Upper lobe of left lung (tissue), 6 donors: ENCODE data around the gene SF3A1. TPM values are rescaled to one million over a fixed set of nuclear protein-coding genes. Genes with fewer than 3 reads are reported as not detected.
A peak's percentile ranks its signal among the peaks of the same experiment; 100 is the strongest.

Source experiments
- ATAC-seq, 2 donors: fragments of 200-7000 bp; cut with Tn5 transposase; one replicate each; pipeline ENCODE4 v1.9.1; 2022; ENCODE audit warnings: mild to moderate bottlenecking in 2 of 2, moderate library complexity in 2 of 2; ENCODE audit not compliant: low FRiP score in 2 of 2
- DNase-seq, 2 donors: peaks; one replicate each; pipeline ENCODE4 v3.0.0-alpha.2; 2019 to 2020
- H3K27ac ChIP-seq, 4 donors: fragments of 200-600 bp; sonication (generic); one replicate each; pipeline ENCODE4 v1.5.1; 2016 to 2019
- H3K27me3 ChIP-seq, 4 donors: fragments of 200-600 bp; sonication (generic); one replicate each; pipeline ENCODE4 v1.5.1; 2017 to 2019
- H3K36me3 ChIP-seq, 4 donors: fragments of 200-600 bp; sonication (generic); one replicate each; pipeline ENCODE4 v1.5.1; 2016 to 2019
- H3K4me1 ChIP-seq, 4 donors: fragments of 200-600 bp; sonication (generic); one replicate each; pipeline ENCODE4 v1.5.1; 2018 to 2019
- H3K4me3 ChIP-seq, 4 donors: fragments of 200-600 bp; sonication (generic); one replicate each; pipeline ENCODE4 v1.5.1; 2017 to 2019; ENCODE audit warnings: mild to moderate bottlenecking in 2 of 4, moderate library complexity in 1 of 4
- H3K9me3 ChIP-seq, 4 donors: fragments of 200-600 bp; sonication (generic); one replicate each; pipeline ENCODE4 v1.5.1; 2018 to 2019
- CTCF ChIP-seq, 6 experiments: fragments of 450-650 bp in 4 of 6; fragments of 200-600 bp in 2 of 6; sonication (generic) in 2 of 6; IDR thresholded peaks; one replicate each; pipeline ENCODE4 v1.5.1; 2016 to 2019; ENCODE audit warnings: antibody characterized with exemption in 6 of 6
- EP300 ChIP-seq, 4 donors: sonication (generic); formaldehyde crosslinking; IDR thresholded peaks; one replicate each; pipeline ENCODE4 v1.5.1; 2017; ENCODE audit warnings: antibody characterized with exemption in 4 of 4, control low read depth in 2 of 4
- POLR2A ChIP-seq, 4 donors: fragments of 450-650 bp; IDR thresholded peaks; one replicate each; pipeline ENCODE4 v1.5.1; 2016 to 2017; ENCODE audit warnings: antibody characterized with exemption in 4 of 4, mild to moderate bottlenecking in 2 of 4
- POLR2AphosphoS5 ChIP-seq, 2 donors: sonication (generic); formaldehyde crosslinking; IDR thresholded peaks; one replicate each; pipeline ENCODE4 v1.5.1; 2017; ENCODE audit warnings: antibody characterized with exemption in 2 of 2
- WGBS, 2 donors: methylation state at CpG; one replicate each; pipeline ENCODE4 v1.1.5; 2017 to 2018; 5-methylcytosine and 5-hydroxymethylcytosine counted together
- total RNA-seq, 6 donors: library from RNA; depleted of rRNA in 4 of 6; stranded (reverse); fragments of >200 nt in 4 of 6; gene quantifications; one replicate each; pipeline versions ENCODE4 v1.1.0 to v1.2.1, GENCODE V29; 2016 to 2021
- donor health status: DM: no; HTN: no; CAD: no; lungs with moderate emphysema.
- donor health status: DM: no; HTN: yes; CAD: no; lungs with severe emphysema.

The SF3A1 gene
- total RNA-seq, 6 donors from 2014 or later: 89.1 to 204 (median 138) TPM

- Histone ChIP-seq H3K9me3 (no peaks in the 10 kb centered on the region), H3K27me3 (no peaks in the 10 kb centered on the region), H3K27ac (no peak overlapping the region), H3K36me3 (peaks cover 42 to 71% (median 61%) of the 10 kb centered on the region in 4 donors), H3K4me1 (peaks cover 1 to 9% (median 3%) of the 10 kb centered on the region in 4 donors), H3K4me3 (no peak overlapping the region)
- no peak for DNase-seq
- no peak for TF ChIP-seq POLR2A (IDR thresholded peaks at IDR 0.05)
- TF ChIP-seq CTCF (IDR thresholded peaks at IDR 0.05): no peak
- TF ChIP-seq POLR2AphosphoS5 (IDR thresholded peaks at IDR 0.05): no peak
- no peak for TF ChIP-seq EP300 (IDR thresholded peaks at IDR 0.05)
- 86 to 92% methylated on average over 2 to 5 of the region's 5 CpGs for WGBS, 2 donors
- ATAC-seq: no peak
Measured at GRCh38 chr22:30332551-30332950, 24.1 kb downstream of the SF3A1 start.

DNA sequence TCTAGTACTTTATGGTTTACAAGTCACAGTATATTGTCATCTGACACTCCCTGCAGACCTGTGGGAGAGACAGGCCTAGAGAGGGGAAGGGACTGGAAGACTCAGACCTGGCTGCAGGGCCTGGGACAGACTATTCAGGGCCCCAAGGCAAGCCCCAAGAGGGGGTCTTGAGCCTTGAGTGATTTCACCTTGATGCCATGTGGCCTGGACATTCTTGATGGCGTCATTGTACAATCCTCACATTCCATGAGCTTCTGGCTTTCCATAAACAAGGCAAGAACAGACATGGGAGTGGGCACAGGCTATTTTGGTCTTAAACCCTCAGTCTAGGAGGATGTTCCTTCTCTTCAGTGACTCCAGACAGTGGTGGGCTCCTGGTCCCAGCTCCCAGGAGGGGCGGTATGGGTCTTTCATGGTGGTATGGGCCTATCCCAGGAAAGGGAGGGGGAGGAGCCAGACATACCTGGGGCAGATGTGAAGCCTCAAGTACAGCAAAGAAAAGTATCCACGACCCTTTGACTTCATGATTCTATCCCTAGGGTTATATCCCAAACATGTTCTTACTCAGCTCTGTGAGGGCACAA is 28.1 kb downstream of the SF3A1 start:
- 79 to 87% methylated on average over 2 to 3 of the region's 3 CpGs for WGBS, 2 donors
- H3K9me3 ChIP-seq: no peaks in the 10 kb centered on the region
- TF ChIP-seq POLR2AphosphoS5 (IDR thresholded peaks at IDR 0.05) (no peak), CTCF (IDR thresholded peaks at IDR 0.05) (no peak), POLR2A (IDR thresholded peaks at IDR 0.05) (no peak)
- H3K27me3 ChIP-seq: no peaks in the 10 kb centered on the region
- H3K36me3 ChIP-seq: peaks cover 3 to 31% (median 21%) of the 10 kb centered on the region in 4 donors
- H3K4me1 ChIP-seq: peaks cover 30 to 41% (median 36%) of the 10 kb centered on the region in 4 donors
- no peak for ATAC-seq
- no peak for DNase-seq
- H3K4me3 ChIP-seq: no peak overlapping the region
- H3K27ac ChIP-seq: peak overlapping the region in 2 of 4 donors; percentile 38 to 92

DNA sequence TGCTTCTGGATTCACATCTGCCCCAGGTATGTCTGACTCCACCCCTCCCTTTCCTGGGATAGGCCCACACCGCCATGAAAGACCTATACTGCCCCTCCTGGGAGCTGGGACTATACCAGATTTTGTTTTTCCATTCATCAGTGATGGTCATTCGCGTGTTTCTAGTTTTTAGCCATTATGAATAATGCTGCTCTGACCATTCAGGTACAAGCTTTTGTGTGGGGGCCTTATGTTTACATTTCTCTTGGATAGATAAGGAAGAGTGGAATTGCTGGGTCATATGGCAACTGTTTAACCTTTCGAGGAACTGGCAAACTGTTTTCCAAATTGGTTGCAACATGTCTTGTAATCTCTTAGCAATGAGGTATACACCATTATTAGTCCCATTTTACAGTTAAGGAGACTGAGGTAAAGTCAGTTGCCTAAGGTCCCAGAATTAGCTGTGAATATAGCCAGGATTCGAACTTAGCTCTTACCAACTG is 28.8 kb downstream of the SF3A1 start:
- no peak for ATAC-seq
- no peak for TF ChIP-seq POLR2A (IDR thresholded peaks at IDR 0.05)
- no peak for TF ChIP-seq CTCF (IDR thresholded peaks at IDR 0.05)
- TF ChIP-seq POLR2AphosphoS5 (IDR thresholded peaks at IDR 0.05): no peak
- TF ChIP-seq EP300 (IDR thresholded peaks at IDR 0.05): no peak

GRCh38 chr22:30326706-30327362 is 29.9 kb downstream of the SF3A1 start, which contains the start of gene TBC1D10A:
TSS of gene TBC1D10A (minus strand) at chr22:30326941. CDS start at chr22:30326881, 60 bp downstream.
- H3K4me1 ChIP-seq: peaks cover 39 to 49% (median 45%) of the 10 kb centered on the region in 4 donors

More for the DNA sequence above, 28.8 kb downstream of the SF3A1 start:
- Histone ChIP-seq H3K4me1 (peaks cover 33 to 42% (median 38%) of the 10 kb centered on the region in 4 donors), H3K9me3 (no peaks in the 10 kb centered on the region), H3K36me3 (peaks cover 3 to 24% (median 14%) of the 10 kb centered on the region in 4 donors), H3K27ac (peak overlapping the region; percentile 92 to 98 (median 95)), H3K27me3 (no peaks in the 10 kb centered on the region), H3K4me3 (no peak overlapping the region)
- no peak for DNase-seq
- 59 to 69% methylated on average over 5 of the region's 5 CpGs for WGBS, 2 donors

More at GRCh38 chr22:30326706-30327362, 29.9 kb downstream of the SF3A1 start, which contains the start of gene TBC1D10A:
- DNase-seq: peak; percentile 97 to 98
- H3K9me3 ChIP-seq: no peaks in the 10 kb centered on the region
- WGBS, 2 donors: 1 to 8% methylated on average over 5 to 17 of the region's 69 CpGs
- H3K27me3 ChIP-seq: no peaks in the 10 kb centered on the region
- TF ChIP-seq EP300 (IDR thresholded peaks at IDR 0.05) (no peak), POLR2AphosphoS5 (IDR thresholded peaks at IDR 0.05) (peak; percentile 68 to 88), POLR2A (IDR thresholded peaks at IDR 0.05) (peak in 3 of 4 donors; percentile 72 to 96 (median 92)), CTCF (IDR thresholded peaks at IDR 0.05) (peak in 3 of 6 experiments; percentile 6 to 16 (median 7))
- peak within 1 kb of the TSS; percentile 92 to 98 (median 95) for H3K27ac ChIP-seq
- H3K36me3 ChIP-seq: peaks cover 3 to 14% (median 9%) of the 10 kb centered on the region in 4 donors
- peak; percentile 95 to 96 for ATAC-seq
- peak within 1 kb of the TSS; percentile 98 to 100 (median 98) for H3K4me3 ChIP-seq
